Hepatocyte (in vitro differentiated cells): ENCODE measurements around the gene RRP1. TPM values are rescaled to one million over a fixed set of nuclear protein-coding genes. Genes with fewer than 3 reads are reported as not detected.
"Not testable (repeated sequence)": the region's sequence is repeated elsewhere in the genome, so short reads cannot be mapped to it uniquely, and the experiment has no call there.

Experiments used
- DNase-seq: peaks from one replicate; pipeline ENCODE4 v3.0.0-alpha.2; 2016; ENCODE audit warnings: low spot score
- H2AFZ ChIP-seq: fragments of 200-600 bp; sonication (generic); 2 replicates; pipeline ENCODE4 v1.6.0; 2016; ENCODE audit warnings: antibody characterized with exemption, mild to moderate bottlenecking
- H3K27ac ChIP-seq: fragments of 200-600 bp; sonication (generic); 2 replicates; pipeline ENCODE4 v1.5.1; 2016; ENCODE audit warnings: mild to moderate bottlenecking
- H3K27me3 ChIP-seq: fragments of 200-600 bp; sonication (generic); 2 replicates; pipeline ENCODE4 v1.6.1; 2016
- H3K36me3 ChIP-seq: fragments of 200-600 bp; sonication (generic); replicated peaks from 2 replicates; pipeline ENCODE4 v1.5.1; 2016; ENCODE audit warnings: low read depth; ENCODE audit not compliant: insufficient read depth
- H3K4me1 ChIP-seq: fragments of 200-600 bp; sonication (generic); 2 replicates; pipeline ENCODE4 v1.5.1; 2016; ENCODE audit warnings: mild to moderate bottlenecking, moderate library complexity; ENCODE audit not compliant: insufficient read depth
- H3K4me2 ChIP-seq: fragments of 200-600 bp; sonication (generic); 2 replicates; pipeline ENCODE4 v1.6.0; 2016
- H3K4me3 ChIP-seq: fragments of 200-600 bp; sonication (generic); 2 replicates; pipeline ENCODE4 v1.5.1; 2016; ENCODE audit warnings: mild to moderate bottlenecking
- H3K79me2 ChIP-seq: fragments of 200-600 bp; sonication (generic); 2 replicates; pipeline ENCODE4 v1.6.0; 2017; ENCODE audit warnings: mild to moderate bottlenecking
- H3K9me2 ChIP-seq: fragments of 200-600 bp; sonication (generic); replicated peaks from 2 replicates; pipeline ENCODE4 v1.6.0; 2017; ENCODE audit warnings: mild to moderate bottlenecking; ENCODE audit not compliant: insufficient read depth
- H3K9me3 ChIP-seq: fragments of 200-600 bp; sonication (generic); 2 replicates; pipeline ENCODE4 v1.5.1; 2016; ENCODE audit warnings: low read depth, mild to moderate bottlenecking
- H4K20me1 ChIP-seq: fragments of 200-600 bp; sonication (generic); 2 replicates; pipeline ENCODE4 v1.6.0; 2016; ENCODE audit warnings: mild to moderate bottlenecking; ENCODE audit not compliant: insufficient read depth, poor library complexity, severe bottlenecking
- EZH2 ChIP-seq: fragments of 200-600 bp; sonication (generic); IDR thresholded peaks from 2 replicates; pipeline ENCODE4 v1.6.1; 2016; ENCODE audit warnings: antibody characterized with exemption, mild to moderate bottlenecking, borderline replicate concordance
- EZH2phosphoT487 ChIP-seq: fragments of 200-600 bp; sonication (generic); IDR thresholded peaks from one replicate; pipeline ENCODE4 v1.6.1; 2018; ENCODE audit warnings: antibody characterized with exemption, mild to moderate bottlenecking, low read depth, moderate library complexity; ENCODE audit not compliant: unreplicated experiment, severe bottlenecking
- WGBS: methylation state at CpG from one replicate; pipeline ENCODE4 v1.1.6; 2016; ENCODE audit warnings: low lambda C conversion rate; ENCODE audit errors: missing lambda C conversion rate; 5-methylcytosine and 5-hydroxymethylcytosine counted together
- polyA plus RNA-seq: library from polyadenylated mRNA; unstranded; fragments of >200 nt; fragmentation: Nextera tagmentation; extraction: Ambion mirVana; gene quantifications from 2 replicates; pipeline ENCODE4 v1.2.1, GENCODE V29; 2016
- total RNA-seq: library from RNA; depleted of rRNA; stranded (reverse); fragments of >200 nt; gene quantifications from 2 replicates; pipeline ENCODE4 v1.2.3, GENCODE V29; 2014
- TF ChIP-seq, protein P1 (sequence below): fragments of 200-600 bp; sonication (generic); IDR thresholded peaks from 2 replicates; pipeline ENCODE4 v1.5.1; 2016; ENCODE audit warnings: antibody characterized with exemption, mild to moderate bottlenecking; ENCODE audit not compliant: poor library complexity

Gene RRP1
- total and polyA plus RNA-seq, 2 experiments from 2014 or later, result 24.1 to 32.0 TPM

DNA sequence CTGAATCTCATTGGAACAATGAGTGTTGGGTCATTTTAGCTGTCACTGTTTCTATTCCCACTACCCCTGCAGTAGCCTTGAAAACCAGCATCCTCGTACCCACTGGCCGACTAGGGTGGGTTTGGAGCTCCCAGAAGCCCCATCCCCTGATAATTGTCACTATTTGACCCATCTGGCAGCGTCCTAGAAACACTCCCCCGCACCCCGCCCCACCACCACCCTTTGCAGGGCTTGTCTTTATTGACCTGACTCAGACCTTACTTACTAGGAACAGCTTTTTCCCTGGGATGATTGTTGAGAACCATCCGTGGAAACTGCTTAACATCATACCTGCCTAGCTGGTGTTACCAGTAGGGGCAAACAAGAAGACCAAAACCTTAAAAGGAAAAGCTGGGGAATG lies 47.2 kb downstream of the RRP1 start:
- H3K4me3 ChIP-seq, result no peak overlapping the region
- WGBS, result 84% methylated on average over 6 of the region's 6 CpGs
- TF ChIP-seq EZH2 (no peak), EZH2phosphoT487 (no peak)
- TF ChIP-seq, protein P1, sequence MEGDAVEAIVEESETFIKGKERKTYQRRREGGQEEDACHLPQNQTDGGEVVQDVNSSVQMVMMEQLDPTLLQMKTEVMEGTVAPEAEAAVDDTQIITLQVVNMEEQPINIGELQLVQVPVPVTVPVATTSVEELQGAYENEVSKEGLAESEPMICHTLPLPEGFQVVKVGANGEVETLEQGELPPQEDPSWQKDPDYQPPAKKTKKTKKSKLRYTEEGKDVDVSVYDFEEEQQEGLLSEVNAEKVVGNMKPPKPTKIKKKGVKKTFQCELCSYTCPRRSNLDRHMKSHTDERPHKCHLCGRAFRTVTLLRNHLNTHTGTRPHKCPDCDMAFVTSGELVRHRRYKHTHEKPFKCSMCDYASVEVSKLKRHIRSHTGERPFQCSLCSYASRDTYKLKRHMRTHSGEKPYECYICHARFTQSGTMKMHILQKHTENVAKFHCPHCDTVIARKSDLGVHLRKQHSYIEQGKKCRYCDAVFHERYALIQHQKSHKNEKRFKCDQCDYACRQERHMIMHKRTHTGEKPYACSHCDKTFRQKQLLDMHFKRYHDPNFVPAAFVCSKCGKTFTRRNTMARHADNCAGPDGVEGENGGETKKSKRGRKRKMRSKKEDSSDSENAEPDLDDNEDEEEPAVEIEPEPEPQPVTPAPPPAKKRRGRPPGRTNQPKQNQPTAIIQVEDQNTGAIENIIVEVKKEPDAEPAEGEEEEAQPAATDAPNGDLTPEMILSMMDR, result no peak
- H3K9me3 ChIP-seq, result no peaks in the 10 kb centered on the region
- no peak overlapping the region for H3K27ac ChIP-seq
- H3K4me2 ChIP-seq, result no peak overlapping the region
- no peaks in the 10 kb centered on the region for H3K36me3 ChIP-seq
- H4K20me1 ChIP-seq, result no peaks in the 10 kb centered on the region
- no peaks in the 10 kb centered on the region for H3K27me3 ChIP-seq
- no peak for DNase-seq
- no peaks in the 10 kb centered on the region for H3K4me1 ChIP-seq
- H3K79me2 ChIP-seq, result no peaks in the 10 kb centered on the region
- no peak overlapping the region for H2AFZ ChIP-seq
- H3K9me2 ChIP-seq, result no peaks in the 10 kb centered on the region

DNA sequence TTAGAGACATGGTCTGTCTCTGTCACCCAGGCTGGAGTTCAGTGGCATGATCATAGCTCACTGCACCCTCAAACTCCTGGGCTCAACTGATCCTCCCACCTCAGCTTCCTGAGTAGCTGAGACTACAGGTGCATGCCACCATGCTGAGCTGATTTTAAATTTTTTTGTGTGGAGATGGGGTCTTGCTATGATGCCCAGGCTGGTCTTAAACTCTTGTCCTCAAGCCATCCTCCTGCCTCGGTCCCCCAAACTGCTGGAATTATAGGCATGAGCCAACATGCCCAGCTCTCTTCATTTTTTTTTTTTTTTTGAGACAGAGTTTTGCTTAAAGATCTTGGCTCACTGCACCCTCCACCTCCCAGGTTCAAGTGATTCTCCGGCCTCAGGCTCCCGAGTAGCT lies 50.9 kb downstream of the RRP1 start:
- no peak for DNase-seq
- Histone ChIP-seq H3K4me1 (no peaks in the 10 kb centered on the region), H3K79me2 (no peaks in the 10 kb centered on the region), H3K27me3 (no peaks in the 10 kb centered on the region), H3K9me2 (no peaks in the 10 kb centered on the region), H3K9me3 (no peaks in the 10 kb centered on the region), H3K27ac (no peak overlapping the region), H3K4me3 (no peak overlapping the region), H3K36me3 (no peaks in the 10 kb centered on the region), H2AFZ (no peak overlapping the region), H4K20me1 (no peaks in the 10 kb centered on the region), H3K4me2 (no peak overlapping the region)
- 96% methylated on average over 3 of the region's 3 CpGs for whole genome bisulfite sequencing
- TF ChIP-seq, protein P1, result no peak
- TF ChIP-seq EZH2 (no peak), EZH2phosphoT487 (no peak)

DNA sequence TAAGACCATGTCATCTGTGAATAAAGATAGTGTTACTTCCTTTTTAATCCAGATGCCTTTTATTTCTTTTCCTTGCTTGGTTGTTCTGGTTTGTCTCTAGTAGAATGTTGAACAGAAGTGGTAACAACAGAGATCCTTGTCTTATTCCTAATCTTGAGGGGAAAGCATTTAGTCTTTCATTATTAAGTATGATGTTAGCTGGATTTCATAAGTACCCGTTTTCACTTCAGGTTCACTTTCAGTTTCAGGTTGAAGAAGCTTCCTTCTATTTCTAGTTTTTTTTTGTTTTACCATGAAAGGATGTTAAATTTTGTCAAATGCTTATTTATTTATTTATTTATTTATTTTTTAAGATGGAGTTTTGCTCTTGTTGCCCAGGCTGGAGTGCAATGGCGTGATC lies 53.4 kb downstream of the RRP1 start:
- Histone ChIP-seq H3K9me3 (no peaks in the 10 kb centered on the region), H3K4me2 (no peak overlapping the region), H3K27ac (no peak overlapping the region), H3K79me2 (no peaks in the 10 kb centered on the region), H4K20me1 (no peaks in the 10 kb centered on the region), H3K4me1 (no peaks in the 10 kb centered on the region), H3K36me3 (no peaks in the 10 kb centered on the region), H2AFZ (no peak overlapping the region), H3K4me3 (no peak overlapping the region), H3K27me3 (no peaks in the 10 kb centered on the region), H3K9me2 (no peaks in the 10 kb centered on the region)
- TF ChIP-seq EZH2phosphoT487 (no peak), EZH2 (no peak)
- TF ChIP-seq, protein P1, result no peak
- 97% methylated on average over 2 of the region's 2 CpGs for WGBS
- no peak for DNase-seq

DNA sequence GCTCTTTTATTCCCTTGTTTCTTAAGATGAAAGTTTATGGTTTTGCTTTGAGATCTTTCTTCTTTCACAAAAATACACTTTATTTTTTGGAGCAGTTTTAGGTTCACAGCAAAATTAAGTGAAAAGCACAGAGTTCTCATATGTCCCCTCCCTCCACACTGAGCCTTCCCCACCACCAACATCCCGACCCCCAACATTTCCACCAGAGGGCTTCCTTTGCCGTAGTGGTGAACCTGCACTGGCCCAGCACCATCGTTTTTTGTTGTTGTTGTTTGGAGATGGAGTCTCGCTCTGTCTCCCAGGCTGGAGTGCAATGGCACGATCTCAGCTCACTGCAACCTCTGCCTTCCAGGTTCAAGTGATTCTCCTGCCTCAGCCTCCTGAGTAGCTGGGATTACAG lies 55.5 kb downstream of the RRP1 start:
- H3K9me3 ChIP-seq, H3K4me2 ChIP-seq, H3K27me3 ChIP-seq, H3K79me2 ChIP-seq, H3K36me3 ChIP-seq, H3K4me3 ChIP-seq, H4K20me1 ChIP-seq, H3K27ac ChIP-seq, H2AFZ ChIP-seq, H3K4me1 ChIP-seq, DNase-seq, H3K9me2 ChIP-seq: not testable (repeated sequence)
- WGBS, result 50% methylated on average over 5 of the region's 5 CpGs
